K562 (cell line): ENCODE measurements around the gene ZMYND8. TPM values are rescaled to one million over a fixed set of nuclear protein-coding genes. Genes with fewer than 3 reads are reported as not detected.
"Not testable (repeated sequence)": the region's sequence is repeated elsewhere in the genome, so short reads cannot be mapped to it uniquely, and the experiment has no call there.

ENCODE experiments used
- ATAC-seq: fragments of 200-7000 bp; cut with Tn5 transposase; 3 replicates; pipeline ENCODE4 v1.9.1; 2020; ENCODE audit warnings: moderate library complexity
- BruUV-seq: library from RNA; stranded (reverse); fragments of 400-500 nt; replicated peaks from 2 replicates; lab custom pipeline; 2021; lab: Mats Ljungman, UMichigan
- CTCF ChIA-PET: fragments of 300-600 bp; formaldehyde crosslinking; extraction: SDS; loops from one replicate; lab custom pipeline; 2021; ENCODE audit warnings: low intra/inter-chr PET ratio; lab: Yijun Ruan, JAX
- POLR2A ChIA-PET: fragments of 300-600, 350-650 bp; sonication (Branson Sonifier 250); formaldehyde crosslinking; extraction: SDS; loops from one replicate; lab custom pipeline; 2021; ENCODE audit warnings: antibody characterized with exemption, inconsistent platforms; lab: Yijun Ruan, JAX
- DNase-seq, 4 experiments: peaks; one replicate each; pipeline versions ENCODE4 v3.0.0 to v3.0.0-alpha.2; 2011 to 2018; ENCODE audit warnings: low spot score in 3 of 4, mixed read lengths in 3 of 4; ENCODE audit errors: extremely low read depth in 1 of 4
- FAIRE-seq: peaks from 2 replicates; lab custom pipeline; 2011; peaks lifted over from hg19 to GRCh38; lab: Jason Lieb, UNC
- H2AFZ ChIP-seq: 2 replicates; pipeline ENCODE4 v1.6.0; 2011; ENCODE audit warnings: low read depth, low read length, control low read depth, inconsistent platforms
- H3K27ac ChIP-seq: fragments of 200-600 bp; 3 replicates; pipeline ENCODE4 v1.8.0; 2011; ENCODE audit warnings: low read depth, mild to moderate bottlenecking, control low read depth, inconsistent platforms, low read length, moderate library complexity, mixed read lengths; ENCODE audit errors: extremely low read depth
- H3K27me3 ChIP-seq, 2 experiments: fragments of 300-600 bp in 1 of 2; 2 replicates in 1 of 2; 3 replicates in 1 of 2; pipeline versions ENCODE4 v1.6.0 to v1.8.0; 2011; ENCODE audit warnings: inconsistent platforms in 2 of 2, low read length in 2 of 2, mild to moderate bottlenecking in 1 of 2, mixed read lengths in 1 of 2, moderate library complexity in 1 of 2; ENCODE audit not compliant: control insufficient read depth in 2 of 2, insufficient read depth in 2 of 2
- H3K36me3 ChIP-seq: fragments of 300-600 bp; 3 replicates; pipeline ENCODE4 v1.8.0; 2011; ENCODE audit warnings: mild to moderate bottlenecking, low read length, inconsistent platforms; ENCODE audit not compliant: control insufficient read depth, insufficient read depth
- H3K4me1 ChIP-seq, 2 experiments: fragments of 200-600 bp in 1 of 2; replicated peaks in 1 of 2; 2 replicates in 1 of 2; 3 replicates in 1 of 2; pipeline versions ENCODE4 v1.5.1 to v1.8.0; 2011; ENCODE audit warnings: inconsistent platforms in 2 of 2, low read length in 2 of 2, mild to moderate bottlenecking in 1 of 2, mixed read lengths in 1 of 2, moderate library complexity in 1 of 2; ENCODE audit not compliant: control insufficient read depth in 2 of 2, insufficient read depth in 2 of 2
- H3K4me2 ChIP-seq: 2 replicates; pipeline ENCODE4 v1.6.1; 2011; ENCODE audit warnings: low read length, control low read depth, inconsistent platforms, mixed read lengths; ENCODE audit not compliant: insufficient read depth
- H3K4me3 ChIP-seq: fragments of 200-600 bp; sonication (generic), shearing (Covaris generic); 2 replicates; pipeline ENCODE4 v1.5.1; 2016; ENCODE audit warnings: control low read depth, inconsistent platforms
- H3K79me2 ChIP-seq: fragments of 200-600 bp; 3 replicates; pipeline ENCODE4 v1.8.0; 2011; ENCODE audit warnings: low read length, inconsistent platforms; ENCODE audit not compliant: control insufficient read depth, insufficient read depth
- H3K9ac ChIP-seq, 2 experiments: 2 replicates each; pipeline versions ENCODE4 v1.6.0 to v1.6.1; 2011; ENCODE audit warnings: low read depth in 2 of 2, low read length in 2 of 2, control low read depth in 1 of 2, inconsistent platforms in 1 of 2, mild to moderate bottlenecking in 1 of 2, mixed read lengths in 1 of 2; ENCODE audit not compliant: insufficient read depth in 1 of 2
- H3K9me1 ChIP-seq: one replicate; pipeline ENCODE4 v1.6.0; 2011; ENCODE audit warnings: inconsistent platforms, mild to moderate bottlenecking, low read length, moderate library complexity; ENCODE audit not compliant: control insufficient read depth, insufficient read depth
- H3K9me3 ChIP-seq: replicated peaks from 2 replicates; pipeline ENCODE4 v1.5.1; 2011; ENCODE audit warnings: low read depth, low read length, inconsistent platforms; ENCODE audit not compliant: control insufficient read depth, insufficient read depth
- H4K20me1 ChIP-seq: replicated peaks from 2 replicates; pipeline ENCODE4 v1.6.1; 2011; ENCODE audit warnings: low read length, inconsistent platforms, mixed read lengths; ENCODE audit not compliant: control insufficient read depth, insufficient read depth
- ZBTB11 ChIP-seq, 3 experiments: fragments of 200-800 bp in 1 of 3; fragments of 250-450 bp in 1 of 3; fragments of 450-650 bp in 1 of 3; sonication (Bioruptor Pico) in 1 of 3; sonication (Bioruptor generic) in 1 of 3; formaldehyde crosslinking in 1 of 3; IDR thresholded peaks; 2 replicates each; pipeline versions ENCODE4 v1.6.1 to v1.8.0; 2016 to 2022; ENCODE audit warnings: mild to moderate bottlenecking in 2 of 3, missing genetic modification characterization in 2 of 3, missing compliant biosample characterization in 1 of 3, moderate library complexity in 1 of 3
- WGBS: fragments of 100-300 bp; shearing (Covaris generic); methylation state at CpG from one replicate; pipeline ENCODE4 v1.1.6; 2016; ENCODE audit warnings: low coverage, mixed read lengths; ENCODE audit not compliant: insufficient coverage; ENCODE audit errors: missing lambda C conversion rate; 5-methylcytosine and 5-hydroxymethylcytosine counted together
- in situ Hi-C: fragments of 300-500 bp; cut with MboI; formaldehyde crosslinking; loops from 4 replicates; pipeline ENCODE4 v1.15.0; 2018; ENCODE audit warnings: inconsistent platforms, mixed read lengths
- intact Hi-C: fragments of 100-400 bp; cut with micrococcal nuclease; formaldehyde crosslinking; loops from 2 replicates; pipeline ENCODE4 v1.14.2; 2022
- polyA plus RNA-seq, 8 experiments: library from polyadenylated mRNA; depleted of rRNA in 4 of 8; stranded (reverse) in 5 of 8; unstranded in 3 of 8; fragments of >200 nt; fragmentation: Nextera tagmentation in 2 of 8; fragmentation: Illumina TruSeq in 1 of 8; extraction: Ambion mirVana in 2 of 8; extraction: Trizol in 1 of 8; gene quantifications; 2 replicates each; pipeline versions ENCODE4 v1.2.1 to v1.2.3, GENCODE V29; 2011 to 2014; ENCODE audit warnings: inconsistent platforms in 1 of 8, missing spikeins in 1 of 8
- total RNA-seq, 7 experiments: library from RNA; depleted of rRNA in 6 of 7; stranded (reverse); fragments of >200 nt in 6 of 7; fragmentation: Illumina TruSeq in 2 of 7; extraction: Trizol in 2 of 7; gene quantifications; 2 replicates each; pipeline versions ENCODE4 v1.2.1 to v1.2.3, GENCODE V29; 2011 to 2021; ENCODE audit warnings: low replicate concordance in 1 of 7

Gene ZMYND8
- total and polyA plus RNA-seq, 9 of the 15 experiments (the other 6 are each of a cell fraction or from before 2014, with no cell fraction given) = 31.8 to 148 (median 71.9) TPM

- in situ Hi-C loops = loop anchor here (25.0 kb wide), 1 partner anchor 614 kb away; no protein-coding TSS in a partner anchor
- not testable (repeated sequence) for H3K27ac ChIP-seq, H3K9ac ChIP-seq
These were observed 19.7 kb upstream of the ZMYND8 start for GRCh38 chr20:47376096-47376643.

More at GRCh38 chr20:47376096-47376643, 19.7 kb upstream of the ZMYND8 start:
- H2AFZ ChIP-seq, DNase-seq, H3K79me2 ChIP-seq, H4K20me1 ChIP-seq, H3K4me3 ChIP-seq, H3K36me3 ChIP-seq, CTCF ChIA-PET, ATAC-seq, BruUV-seq, H3K27me3 ChIP-seq, FAIRE-seq, H3K9me1 ChIP-seq, H3K9me3 ChIP-seq, intact Hi-C loops, H3K4me2 ChIP-seq: not testable (repeated sequence)
- H3K4me1 ChIP-seq = peaks cover 26 to 41% of the 10 kb centered on the region in 2 experiments
- POLR2A ChIA-PET = interaction anchor here (1.1 kb wide), 1 partner anchor 33 kb away, joined by 4 read pairs; no protein-coding TSS in a partner anchor
- WGBS = 79% methylated on average over 7 of the region's 7 CpGs
- 0 out of 6 replicates have a peak, but pooled peaks of 1 of the 3 experiments have one; percentile 25 for TF ChIP-seq ZBTB11 (CRISPR knock-in tag; IDR thresholded peaks at IDR 0.05)
